Measurements from ENCODE around the gene ROBO2. TPM values are rescaled to one million over a fixed set of nuclear protein-coding genes. Genes with fewer than 3 reads are reported as not detected.

ROBO2 gene
- polyA plus RNA-seq, 1 of the 3 experiments (the other 2 are of a cell fraction): not detected

DNA sequence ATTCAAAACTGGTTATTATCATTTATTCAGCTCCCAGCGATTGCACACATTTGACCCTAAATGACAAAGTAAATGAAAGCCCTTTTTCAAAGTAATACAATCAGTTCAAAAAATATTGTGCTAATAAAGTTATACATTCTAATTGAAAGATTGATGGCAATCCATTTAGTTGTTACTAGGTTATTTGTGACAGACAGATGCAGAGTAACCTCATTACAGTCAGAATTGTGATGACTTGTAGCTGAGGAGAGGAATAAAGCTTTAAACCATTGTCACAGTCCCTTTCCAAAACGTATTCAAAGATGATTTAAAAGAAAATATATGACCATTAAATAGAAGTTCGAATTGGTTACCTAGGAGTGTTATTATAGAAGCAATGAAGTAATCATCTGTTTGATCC is 86.1 kb downstream of the ROBO2 start:
- ChIA-PET POLR2A (no interaction called here), CTCF (no interaction called here)
- no peaks in the 10 kb centered on the region for H3K36me3 ChIP-seq (replicated peaks in 1 of 2; ENCODE audit: control insufficient read depth in 1 of 2, insufficient read depth in 2 of 2, low read length in 1 of 2)
- H3K27me3 ChIP-seq (ENCODE audit: insufficient read depth): no peaks in the 10 kb centered on the region
- TF ChIP-seq FOXJ3 (CRISPR knock-in tag; IDR thresholded peaks at IDR 0.05) (peak; percentile 38; the same call in 1 of the 2 replicates), MEF2A (IDR thresholded peaks at IDR 0.05; ENCODE audit: borderline replicate concordance, low read depth) (no peak), POLR2AphosphoS5 (IDR thresholded peaks at IDR 0.05; ENCODE audit: low read depth, low read length) (no peak), EP300 (IDR thresholded peaks at IDR 0.05; ENCODE audit: borderline replicate concordance in 1 of 2, low read depth in 1 of 2, low read length in 1 of 2) (peak in 1 of 2 experiments; percentile 87; a peak in 2 of 4 replicates), RCOR1 (IDR thresholded peaks at IDR 0.05; ENCODE audit: low read length) (0 out of 2 replicates have a peak, but pooled peaks have one; percentile 21), FOXM1 (IDR thresholded peaks at IDR 0.05; ENCODE audit: low read depth) (no peak), GATA2 (CRISPR knock-in tag; IDR thresholded peaks at IDR 0.05) (peak; percentile 32; the same call in 1 of the 2 replicates)
- no peak overlapping the region for H3K4me2 ChIP-seq
- peak overlapping the region in 1 of 2 experiments; percentile 76; a peak in 2 of 4 replicates for H3K27ac ChIP-seq (ENCODE audit: low read depth in 2 of 2, low read length in 1 of 2)
- no peaks in the 10 kb centered on the region for H4K20me1 ChIP-seq (ENCODE audit: insufficient read depth)
- H3K4me3 ChIP-seq (ENCODE audit: low read depth in 2 of 2, low read length in 1 of 2): no peak overlapping the region
- H3K9me3 ChIP-seq: no peaks in the 10 kb centered on the region
- H3F3A ChIP-seq (replicated peaks; ENCODE audit: insufficient read depth): no peaks in the 10 kb centered on the region
- no peak overlapping the region for H3K9ac ChIP-seq
- no peak overlapping the region for H2AFZ ChIP-seq (ENCODE audit: low read depth)
- 7% methylated on average over 3 of the region's 3 CpGs for WGBS (ENCODE audit: low lambda C conversion rate)
- H3K4me1 ChIP-seq (ENCODE audit: control insufficient read depth in 1 of 2, insufficient read depth in 2 of 2, low read depth in 1 of 2, low read length in 1 of 2): peaks cover 0 to 3% of the 10 kb centered on the region in 2 experiments; a peak in 1 of 4 replicates
- H3K9me2 ChIP-seq: no peaks in the 10 kb centered on the region
- DNase-seq: peak; percentile 26
- no peaks in the 10 kb centered on the region for H3K79me2 ChIP-seq (ENCODE audit: insufficient read depth)

DNA sequence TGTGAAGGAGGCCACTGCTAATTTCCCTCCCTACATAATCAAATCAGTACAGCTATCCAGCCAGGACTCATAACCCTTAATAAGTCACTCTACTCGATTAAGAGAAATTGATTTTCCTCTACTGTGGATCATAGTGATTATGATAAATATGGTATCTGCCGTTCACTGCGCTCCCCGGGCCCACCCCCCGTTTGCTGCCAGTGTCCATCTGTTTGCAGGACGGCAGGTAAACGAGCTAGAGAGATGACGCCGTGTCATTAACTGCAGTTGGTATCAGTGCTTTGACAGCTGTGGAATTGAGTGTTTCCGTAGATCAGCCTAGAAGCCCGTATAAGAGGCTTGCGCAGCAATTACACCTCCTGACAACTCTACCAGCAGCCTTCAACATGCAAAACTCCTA is 94.9 kb downstream of the ROBO2 start:
- CTCF ChIA-PET: no interaction called here

More for the DNA sequence above, 94.9 kb downstream of the ROBO2 start:
- no peak overlapping the region for H3K27ac ChIP-seq (ENCODE audit: low read depth in 2 of 2, low read length in 1 of 2)
- WGBS (ENCODE audit: low lambda C conversion rate): 75% methylated on average over 12 of the region's 12 CpGs
- H3K4me2 ChIP-seq: no peak overlapping the region
- H3K4me3 ChIP-seq (ENCODE audit: low read depth in 2 of 2, low read length in 1 of 2): no peak overlapping the region
- H3K9me2 ChIP-seq: no peaks in the 10 kb centered on the region
- TF ChIP-seq FOXM1 (IDR thresholded peaks at IDR 0.05; ENCODE audit: low read depth) (no peak), ZBTB33 (IDR thresholded peaks at IDR 0.05; ENCODE audit: borderline replicate concordance, low read depth) (no peak), FOSL2 (IDR thresholded peaks at IDR 0.05; ENCODE audit: borderline replicate concordance, low read depth) (no peak), SMC3 (IDR thresholded peaks at IDR 0.05; ENCODE audit: low read depth, low read length) (no peak), MAX (IDR thresholded peaks at IDR 0.05; ENCODE audit: low read depth) (no peak), MXI1 (IDR thresholded peaks at IDR 0.05; ENCODE audit: low read depth, low read length) (no peak), CTCF (IDR thresholded peaks at IDR 0.05) (no peak), TCF12 (IDR thresholded peaks at IDR 0.05) (no peak), REST (IDR thresholded peaks at IDR 0.05; ENCODE audit: low read depth, low read length) (no peak), GATA2 (CRISPR knock-in tag; IDR thresholded peaks at IDR 0.05) (no peak), RFX5 (IDR thresholded peaks at IDR 0.05; ENCODE audit: low read length) (no peak)
- TF ChIP-seq, protein P1, sequence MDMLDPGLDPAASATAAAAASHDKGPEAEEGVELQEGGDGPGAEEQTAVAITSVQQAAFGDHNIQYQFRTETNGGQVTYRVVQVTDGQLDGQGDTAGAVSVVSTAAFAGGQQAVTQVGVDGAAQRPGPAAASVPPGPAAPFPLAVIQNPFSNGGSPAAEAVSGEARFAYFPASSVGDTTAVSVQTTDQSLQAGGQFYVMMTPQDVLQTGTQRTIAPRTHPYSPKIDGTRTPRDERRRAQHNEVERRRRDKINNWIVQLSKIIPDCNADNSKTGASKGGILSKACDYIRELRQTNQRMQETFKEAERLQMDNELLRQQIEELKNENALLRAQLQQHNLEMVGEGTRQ (IDR thresholded peaks at IDR 0.05; ENCODE audit: borderline replicate concordance, low read depth, low read length): no peak
- H3K27me3 ChIP-seq (ENCODE audit: insufficient read depth): no peaks in the 10 kb centered on the region
- POLR2A ChIA-PET: no interaction called here
- H3K9me3 ChIP-seq: no peaks in the 10 kb centered on the region
- H3K79me2 ChIP-seq (ENCODE audit: insufficient read depth): no peaks in the 10 kb centered on the region
- DNase-seq: no peak
- no peak overlapping the region for H3K9ac ChIP-seq
- H3K4me1 ChIP-seq (ENCODE audit: control insufficient read depth in 1 of 2, insufficient read depth in 2 of 2, low read depth in 1 of 2, low read length in 1 of 2): no peaks in the 10 kb centered on the region; a peak in 2 of 4 replicates
- H3K36me3 ChIP-seq (replicated peaks in 1 of 2; ENCODE audit: control insufficient read depth in 1 of 2, insufficient read depth in 2 of 2, low read length in 1 of 2): no peaks in the 10 kb centered on the region
- no peaks in the 10 kb centered on the region for H4K20me1 ChIP-seq (ENCODE audit: insufficient read depth)
- no peaks in the 10 kb centered on the region for H3F3A ChIP-seq (replicated peaks; ENCODE audit: insufficient read depth)
- H2AFZ ChIP-seq (ENCODE audit: low read depth): no peak overlapping the region

Data from SK-N-SH (cell line).